HG03378 (cell line): Measurements from ENCODE around the gene ANKRD63.

Experiments used
- ATAC-seq: cut with Tn5 transposase; IDR thresholded peaks from one replicate; pipeline ENCODE4 v1.9.1; 2021; ENCODE audit warnings: mild to moderate bottlenecking, moderate library complexity; ENCODE audit not compliant: unreplicated experiment

Gene ANKRD63

DNA sequence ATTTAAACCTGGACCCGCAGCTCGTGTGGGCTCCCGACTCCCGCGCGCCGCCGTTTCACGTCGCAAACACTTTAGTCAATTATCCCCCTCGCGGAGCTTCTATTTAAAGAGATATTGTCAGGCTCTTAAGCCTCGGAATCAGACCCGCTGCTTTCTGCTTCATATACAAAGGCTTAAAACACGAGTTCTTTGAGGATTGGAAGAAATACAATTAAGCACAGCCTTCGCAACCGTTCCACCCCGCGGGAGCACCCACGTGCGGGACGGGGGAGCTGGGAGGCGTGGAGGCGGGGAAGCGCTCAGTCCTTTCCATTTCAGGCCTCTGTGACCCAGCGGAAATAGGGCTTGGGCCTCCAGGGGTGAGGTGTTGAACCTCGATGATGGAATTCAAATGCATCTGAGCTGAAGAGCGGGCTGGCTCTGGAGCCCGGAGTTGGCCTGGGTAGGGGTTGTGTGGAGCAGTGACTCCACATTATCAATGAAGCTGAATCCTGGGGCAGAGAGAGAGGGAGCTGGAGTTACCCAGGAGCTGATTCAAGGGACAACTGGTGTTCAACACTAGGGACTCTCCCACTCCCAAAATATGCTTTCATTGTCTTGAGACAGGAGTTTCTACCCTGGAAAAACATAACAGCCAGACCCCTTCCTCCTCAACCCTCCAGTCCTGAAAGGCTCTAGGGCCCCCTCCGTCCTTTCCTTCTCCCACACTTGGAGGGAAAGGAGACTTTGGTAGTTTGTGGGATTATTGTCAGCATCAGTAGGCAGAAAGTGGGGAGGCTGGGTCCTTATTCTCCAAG, 2.4 kb downstream of the ANKRD63 start:
- ATAC-seq = no peak

DNA sequence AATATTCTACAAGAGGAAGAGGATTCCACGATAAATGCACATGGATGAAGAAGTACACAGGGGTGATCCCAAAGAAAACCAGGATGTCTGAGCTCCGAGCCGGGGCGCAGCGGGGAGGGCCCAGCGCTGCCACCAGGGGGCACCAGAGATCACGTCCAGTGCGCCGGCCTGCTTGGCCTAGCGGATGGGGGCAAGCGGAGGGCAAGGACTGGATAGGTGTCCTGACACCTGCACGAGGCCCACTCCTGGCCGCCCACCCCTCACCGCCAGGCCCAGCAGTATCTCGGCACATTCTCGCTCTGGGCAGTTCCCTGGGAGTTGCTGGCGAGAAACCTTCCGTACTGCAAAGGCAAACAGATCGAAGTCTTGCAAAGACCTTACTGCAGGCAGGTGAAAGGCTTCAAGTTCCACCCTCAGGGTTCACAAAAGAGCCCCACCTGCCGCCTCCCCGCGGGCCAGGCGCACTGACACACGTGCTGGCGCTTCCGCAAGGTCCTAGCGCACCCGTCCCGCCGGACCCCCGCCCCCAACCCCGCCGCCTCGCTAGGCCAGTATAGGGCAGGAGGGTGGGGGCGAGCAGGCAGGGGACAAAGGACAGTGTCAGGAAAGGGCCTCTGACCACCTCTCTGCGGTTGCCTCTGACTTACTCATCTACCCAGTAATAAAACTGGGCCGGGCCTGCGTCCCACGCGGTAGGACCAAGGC, 3.3 kb downstream of the ANKRD63 start:
- ATAC-seq = no peak

DNA sequence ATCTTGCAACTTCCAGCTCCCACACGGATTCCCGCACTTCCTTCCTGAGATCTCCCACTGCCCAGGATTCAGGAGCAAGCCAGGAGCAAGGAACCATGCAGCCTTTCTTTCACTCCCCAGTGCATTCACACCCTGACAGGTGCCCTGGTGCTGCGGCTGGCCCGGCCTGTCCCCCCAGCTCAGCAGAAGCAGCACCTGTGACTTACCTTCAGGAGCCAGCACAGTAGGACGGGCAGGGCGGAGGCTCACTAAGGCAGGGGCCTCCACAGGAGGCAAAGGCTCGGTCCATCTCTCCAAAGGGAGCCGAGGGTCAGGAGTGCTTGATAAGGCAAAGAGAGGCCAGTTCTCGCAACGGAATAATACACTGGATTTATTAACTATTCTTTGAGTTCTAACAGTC, 4.8 kb downstream of the ANKRD63 start:
- ATAC-seq = no peak

DNA sequence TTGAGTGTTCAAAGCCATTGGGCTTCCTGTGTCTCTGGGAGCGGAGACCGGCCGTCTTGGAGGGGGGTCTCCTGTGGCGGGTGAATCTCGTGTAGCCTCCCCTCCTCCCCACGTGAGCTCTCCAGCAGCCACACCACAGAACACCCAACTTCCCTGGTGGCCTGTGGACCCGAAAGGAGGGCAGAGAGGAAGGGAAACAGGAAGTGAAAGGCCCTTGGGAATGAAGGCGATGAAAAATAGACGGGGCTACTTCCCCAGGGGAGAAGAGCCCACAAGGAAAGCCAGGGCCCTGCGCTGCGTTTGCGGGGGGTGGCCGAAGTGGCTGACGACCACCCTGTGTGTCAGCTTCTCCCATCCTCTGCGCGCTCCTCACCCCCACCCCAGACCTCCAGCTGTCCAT, 5.4 kb downstream of the ANKRD63 start:
- no peak for ATAC-seq

DNA sequence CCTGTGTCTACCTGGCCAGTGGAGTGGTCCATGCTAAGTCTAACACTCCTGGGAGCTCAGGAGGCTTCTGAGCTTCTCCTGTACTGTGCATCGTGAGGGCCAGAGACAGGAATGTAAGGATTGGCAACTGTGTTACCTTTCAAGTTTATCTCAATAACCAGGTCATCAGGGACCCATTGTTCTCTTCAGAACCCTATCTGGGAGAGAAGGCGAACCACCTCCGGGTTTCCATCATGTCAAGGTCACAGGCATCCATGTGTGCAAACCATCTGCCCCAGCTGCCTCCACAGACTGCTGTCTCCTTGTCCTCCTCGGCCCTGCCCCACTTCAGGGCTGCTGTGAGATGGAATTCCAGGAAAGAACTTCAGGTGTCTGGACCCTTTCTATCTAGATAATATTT, 5.9 kb downstream of the ANKRD63 start:
- no peak for ATAC-seq

DNA sequence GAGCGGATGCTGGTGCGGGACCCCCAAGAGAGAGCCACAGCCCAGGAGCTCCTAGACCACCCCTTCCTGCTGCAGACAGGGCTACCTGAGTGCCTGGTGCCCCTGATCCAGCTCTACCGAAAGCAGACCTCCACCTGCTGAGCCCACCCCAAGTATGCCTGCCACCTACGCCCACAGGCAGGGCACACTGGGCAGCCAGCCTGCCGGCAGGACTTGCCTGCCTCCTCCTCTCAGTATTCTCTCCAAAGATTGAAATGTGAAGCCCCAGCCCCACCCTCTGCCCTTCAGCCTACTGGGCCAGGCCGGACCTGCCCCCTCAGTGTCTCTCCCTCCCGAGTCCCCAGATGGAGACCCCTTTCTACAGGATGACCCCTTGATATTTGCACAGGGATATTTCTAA, 6.9 kb downstream of the ANKRD63 start:
- ATAC-seq = no peak

DNA sequence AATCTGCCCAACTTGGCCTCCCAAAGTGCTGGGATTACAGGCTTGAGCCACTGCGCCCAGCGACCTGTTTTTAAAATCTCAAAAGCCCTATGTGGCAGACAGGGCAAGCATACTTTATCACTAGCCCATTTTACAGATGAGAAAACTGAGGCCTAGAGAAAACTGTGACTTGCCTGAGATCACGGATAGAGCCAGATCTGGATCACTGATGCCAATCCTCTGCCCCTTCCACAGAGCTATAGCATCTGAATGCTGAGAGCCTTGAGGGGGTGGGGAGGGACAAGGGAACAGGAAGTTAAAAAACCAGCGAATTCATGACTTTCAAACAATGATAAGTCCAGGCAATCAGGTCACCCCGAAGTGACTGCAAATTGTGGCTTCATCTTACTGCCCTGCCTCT, 7.3 kb downstream of the ANKRD63 start:
- no peak for ATAC-seq

DNA sequence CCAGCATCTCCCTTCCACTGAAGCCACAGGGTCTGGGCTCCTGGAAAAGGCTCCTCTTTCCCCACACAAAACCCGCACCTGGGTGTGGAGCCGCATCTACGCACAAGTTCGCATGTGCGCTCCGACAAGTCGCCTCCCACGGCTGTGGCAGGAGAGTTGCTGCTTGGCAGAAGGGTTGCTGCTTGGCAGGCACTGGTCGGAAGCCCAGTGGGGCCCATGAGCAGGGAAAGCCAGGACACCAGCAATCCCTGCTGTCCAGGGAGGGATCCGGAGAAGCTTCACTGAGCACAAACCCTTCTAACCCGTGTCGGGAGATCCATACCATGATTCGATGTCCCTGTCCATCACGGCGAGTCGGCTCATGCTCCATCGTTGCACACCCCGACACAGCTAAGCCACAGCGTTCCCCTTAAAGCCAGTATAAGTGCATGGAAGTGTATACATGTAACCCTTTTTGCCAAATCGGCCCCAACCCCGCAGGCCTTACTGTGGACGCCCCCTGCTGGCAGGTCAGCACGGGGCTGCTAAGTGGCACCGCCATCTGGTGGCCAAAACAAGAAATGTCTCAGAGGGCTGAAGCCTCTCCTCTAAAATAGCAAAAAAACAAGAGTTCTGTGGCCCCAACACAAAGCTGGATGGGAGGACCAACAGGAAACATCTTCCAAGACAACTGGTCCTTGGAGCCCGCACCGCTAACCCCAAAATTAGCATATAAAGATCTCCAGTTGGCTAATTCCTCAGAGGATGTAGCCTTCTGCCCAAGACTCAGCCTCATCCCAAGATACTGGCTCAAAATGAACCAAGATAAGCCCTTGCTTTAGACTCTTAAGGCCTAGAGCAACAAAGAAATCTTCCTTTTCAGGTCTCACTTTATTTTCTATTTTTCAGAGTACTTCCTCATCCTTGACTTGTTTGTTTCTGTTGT, 8.3 kb downstream of the ANKRD63 start:
- peak; percentile 53 for ATAC-seq

DNA sequence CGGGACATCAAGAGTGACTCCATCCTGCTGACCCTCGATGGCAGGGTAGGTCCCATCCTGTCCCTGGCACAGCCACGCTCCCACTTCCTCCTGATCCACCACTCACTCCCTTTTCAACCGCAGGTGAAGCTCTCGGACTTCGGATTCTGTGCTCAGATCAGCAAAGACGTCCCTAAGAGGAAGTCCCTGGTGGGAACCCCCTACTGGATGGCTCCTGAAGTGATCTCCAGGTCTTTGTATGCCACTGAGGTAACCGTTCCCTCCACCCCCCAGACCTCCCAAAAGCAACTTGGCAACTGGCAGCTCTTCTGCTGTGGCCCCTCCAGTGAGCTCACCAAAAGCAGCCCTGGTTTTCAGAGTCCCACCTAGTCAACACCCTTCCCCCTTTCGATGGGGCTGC, 9.4 kb downstream of the ANKRD63 start:
- ATAC-seq = no peak

DNA sequence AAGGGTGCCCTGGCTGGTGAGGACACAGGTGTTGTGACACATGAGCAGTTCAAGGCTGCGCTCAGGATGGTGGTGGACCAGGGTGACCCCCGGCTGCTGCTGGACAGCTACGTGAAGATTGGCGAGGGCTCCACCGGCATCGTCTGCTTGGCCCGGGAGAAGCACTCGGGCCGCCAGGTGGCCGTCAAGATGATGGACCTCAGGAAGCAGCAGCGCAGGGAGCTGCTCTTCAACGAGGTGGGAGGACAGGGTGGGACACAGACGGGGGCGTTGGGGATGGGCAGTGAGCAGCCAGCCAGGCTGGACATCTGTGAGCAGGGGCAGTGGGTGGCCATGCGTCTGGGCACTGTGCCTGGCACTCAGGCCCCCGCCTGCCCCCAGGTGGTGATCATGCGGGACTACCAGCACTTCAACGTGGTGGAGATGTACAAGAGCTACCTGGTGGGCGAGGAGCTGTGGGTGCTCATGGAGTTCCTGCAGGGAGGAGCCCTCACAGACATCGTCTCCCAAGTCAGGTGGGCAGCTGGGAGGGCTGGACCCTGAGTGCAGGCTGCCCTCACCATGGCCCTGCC, 10.3 kb downstream of the ANKRD63 start:
- ATAC-seq = no peak

DNA sequence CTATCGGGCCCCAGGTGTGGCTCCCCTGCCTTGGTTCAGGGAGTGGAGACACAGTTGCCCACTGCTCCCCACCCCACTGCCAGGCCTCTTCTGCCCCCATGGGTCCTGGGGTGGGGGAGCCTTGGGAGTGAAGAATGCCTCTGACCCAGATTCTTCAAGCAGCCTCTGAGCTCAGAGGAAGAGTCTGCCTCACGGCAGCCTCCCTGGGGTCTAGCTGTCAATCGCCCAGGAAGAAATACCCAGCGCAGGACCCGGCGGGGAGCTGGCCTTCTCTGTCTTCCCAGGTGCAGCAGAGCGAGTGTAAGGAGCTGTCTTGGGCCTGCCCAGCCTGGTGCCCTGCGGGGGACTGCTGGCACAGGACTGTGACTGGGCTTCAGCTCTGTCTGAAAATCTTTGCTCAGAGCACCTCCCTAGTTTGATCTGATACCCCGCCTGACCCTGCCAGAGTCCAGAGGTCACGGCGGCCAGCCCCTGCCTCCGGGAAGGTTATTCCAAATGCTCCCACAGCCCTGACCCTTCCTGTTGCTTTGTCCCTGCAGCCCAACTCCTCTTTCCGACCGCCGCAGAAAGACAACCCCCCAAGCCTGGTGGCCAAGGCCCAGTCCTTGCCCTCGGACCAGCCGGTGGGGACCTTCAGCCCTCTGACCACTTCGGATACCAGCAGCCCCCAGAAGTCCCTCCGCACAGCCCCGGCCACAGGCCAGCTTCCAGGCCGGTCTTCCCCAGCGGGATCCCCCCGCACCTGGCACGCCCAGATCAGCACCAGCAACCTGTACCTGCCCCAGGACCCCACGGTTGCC, 11.0 kb downstream of the ANKRD63 start:
- no peak for ATAC-seq

DNA sequence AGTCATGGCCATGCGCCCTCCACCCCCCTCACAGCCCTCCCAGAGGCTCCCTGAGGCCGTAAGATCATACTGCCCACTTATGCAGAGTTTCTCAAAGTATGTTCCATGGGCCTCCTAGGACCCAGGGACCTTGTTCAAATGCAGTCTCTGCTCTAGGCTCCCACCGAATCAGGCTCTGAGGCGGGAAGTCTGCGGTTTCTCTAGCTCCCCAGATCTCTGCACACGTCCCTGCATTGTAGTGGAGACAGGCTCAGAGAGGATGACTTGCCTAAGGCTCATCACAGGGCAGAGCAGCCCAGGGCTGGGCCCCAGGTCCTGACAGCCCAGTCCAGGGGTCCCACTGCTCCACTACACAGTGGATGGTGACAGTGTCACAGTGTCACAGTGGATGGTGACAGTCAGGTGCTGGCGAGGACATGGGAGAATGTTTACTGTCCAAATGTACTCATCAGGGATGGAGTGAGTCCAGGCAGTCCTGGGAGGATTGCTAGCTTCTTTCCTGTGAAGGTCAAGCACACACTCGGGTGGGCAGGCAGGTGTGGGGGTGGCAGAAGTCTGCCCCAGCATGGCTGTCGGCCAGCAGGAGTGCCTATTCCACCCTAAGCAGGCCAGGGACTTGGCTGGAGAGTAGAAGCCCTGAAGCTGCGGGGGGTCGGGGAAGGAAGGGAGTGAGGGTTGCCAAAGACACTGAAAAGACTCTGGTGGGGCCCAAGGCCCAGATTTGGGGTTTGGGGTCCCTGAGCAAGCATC, 12.4 kb downstream of the ANKRD63 start:
- no peak for ATAC-seq

DNA sequence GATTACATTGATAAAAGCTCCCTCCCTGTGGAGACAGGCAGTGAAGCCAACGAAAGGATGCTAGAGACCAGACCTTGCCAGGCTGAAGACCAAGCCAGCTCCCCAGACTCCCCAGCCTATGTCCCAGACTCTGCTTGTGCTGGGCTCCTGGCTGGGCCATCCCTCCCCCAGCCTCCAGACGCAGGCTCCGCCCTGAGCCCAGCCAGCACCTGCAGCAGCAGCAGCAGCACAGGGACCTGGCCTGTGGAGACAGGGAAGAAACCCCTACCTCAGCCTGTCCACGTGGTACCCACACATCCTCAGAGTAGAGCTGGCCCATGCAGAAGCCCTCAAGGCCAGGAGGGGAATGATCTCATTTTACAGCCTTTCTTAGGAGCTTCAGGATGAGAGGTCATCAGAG, 13.3 kb downstream of the ANKRD63 start:
- ATAC-seq = no peak

DNA sequence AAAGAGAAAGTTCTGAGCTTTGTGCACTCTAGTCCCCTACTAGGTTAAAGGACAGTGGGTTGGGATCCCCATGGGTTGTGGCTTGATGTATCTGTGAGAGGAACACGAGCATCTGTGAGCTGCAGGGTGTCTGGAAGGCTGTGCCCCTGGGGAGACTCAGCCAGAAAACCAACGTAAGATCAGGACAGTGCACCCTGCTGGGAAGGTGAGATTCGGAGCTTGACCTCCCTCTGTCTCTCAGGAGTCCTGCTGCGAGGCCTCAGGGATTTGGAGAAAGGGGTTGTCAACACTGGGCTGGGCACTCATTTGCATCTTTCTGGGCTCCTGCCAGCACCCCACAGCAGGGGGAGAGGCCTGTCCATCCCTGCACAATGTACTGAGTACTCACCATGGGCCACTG, 15.2 kb downstream of the ANKRD63 start:
- ATAC-seq = no peak

DNA sequence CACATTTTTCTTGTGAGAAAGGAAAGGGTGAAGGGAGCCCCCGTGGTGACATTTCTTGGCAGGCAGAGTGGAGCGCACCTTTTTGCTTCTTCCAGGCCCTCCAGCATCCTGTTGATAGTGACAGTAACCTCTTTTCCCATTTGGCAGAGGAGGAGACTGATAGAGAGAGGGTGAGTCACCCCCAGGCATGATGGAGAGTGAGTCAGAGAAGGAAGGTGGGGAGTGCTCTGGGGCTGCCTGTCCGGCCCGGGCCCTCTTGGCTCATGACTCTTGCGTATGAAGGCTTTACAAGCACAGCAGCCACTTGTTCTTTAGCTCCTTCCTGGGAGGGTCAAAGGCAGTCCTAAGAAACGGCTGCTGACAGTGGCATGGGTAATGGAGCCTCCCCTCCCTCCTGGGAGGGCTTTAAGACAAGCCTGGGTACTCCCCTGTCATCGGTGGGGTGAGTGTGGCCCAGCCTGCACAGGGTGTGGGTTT, 16.0 kb downstream of the ANKRD63 start:
- no peak for ATAC-seq

DNA sequence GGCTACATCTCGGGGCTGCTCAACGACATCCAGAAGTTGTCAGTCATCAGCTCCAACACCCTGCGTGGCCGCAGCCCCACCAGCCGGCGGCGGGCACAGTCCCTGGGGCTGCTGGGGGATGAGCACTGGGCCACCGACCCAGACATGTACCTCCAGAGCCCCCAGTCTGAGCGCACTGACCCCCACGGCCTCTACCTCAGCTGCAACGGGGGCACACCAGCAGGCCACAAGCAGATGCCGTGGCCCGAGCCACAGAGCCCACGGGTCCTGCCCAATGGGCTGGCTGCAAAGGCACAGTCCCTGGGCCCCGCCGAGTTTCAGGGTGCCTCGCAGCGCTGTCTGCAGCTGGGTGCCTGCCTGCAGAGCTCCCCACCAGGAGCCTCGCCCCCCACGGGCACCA, 17.0 kb downstream of the ANKRD63 start:
- no peak for ATAC-seq

DNA sequence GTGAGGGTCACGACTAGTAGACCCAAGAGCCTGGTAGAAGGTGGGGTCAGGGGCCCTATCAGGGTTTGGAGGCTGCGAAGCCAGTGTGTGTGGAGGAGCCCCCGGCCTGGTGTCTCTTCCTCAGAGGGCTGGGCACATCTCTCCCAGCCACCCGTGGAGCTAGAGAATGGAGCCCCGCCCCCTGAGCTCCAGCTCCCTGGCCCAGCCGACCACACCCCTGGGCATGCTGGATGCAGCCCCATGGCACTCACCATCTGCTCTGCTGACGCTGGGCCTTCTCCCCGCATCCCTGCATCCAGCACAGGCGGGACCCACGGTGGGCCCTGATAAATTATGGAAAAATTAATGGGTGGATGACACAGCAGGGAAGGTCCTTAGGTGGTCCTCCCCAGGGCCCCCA, 17.5 kb downstream of the ANKRD63 start:
- ATAC-seq = no peak

DNA sequence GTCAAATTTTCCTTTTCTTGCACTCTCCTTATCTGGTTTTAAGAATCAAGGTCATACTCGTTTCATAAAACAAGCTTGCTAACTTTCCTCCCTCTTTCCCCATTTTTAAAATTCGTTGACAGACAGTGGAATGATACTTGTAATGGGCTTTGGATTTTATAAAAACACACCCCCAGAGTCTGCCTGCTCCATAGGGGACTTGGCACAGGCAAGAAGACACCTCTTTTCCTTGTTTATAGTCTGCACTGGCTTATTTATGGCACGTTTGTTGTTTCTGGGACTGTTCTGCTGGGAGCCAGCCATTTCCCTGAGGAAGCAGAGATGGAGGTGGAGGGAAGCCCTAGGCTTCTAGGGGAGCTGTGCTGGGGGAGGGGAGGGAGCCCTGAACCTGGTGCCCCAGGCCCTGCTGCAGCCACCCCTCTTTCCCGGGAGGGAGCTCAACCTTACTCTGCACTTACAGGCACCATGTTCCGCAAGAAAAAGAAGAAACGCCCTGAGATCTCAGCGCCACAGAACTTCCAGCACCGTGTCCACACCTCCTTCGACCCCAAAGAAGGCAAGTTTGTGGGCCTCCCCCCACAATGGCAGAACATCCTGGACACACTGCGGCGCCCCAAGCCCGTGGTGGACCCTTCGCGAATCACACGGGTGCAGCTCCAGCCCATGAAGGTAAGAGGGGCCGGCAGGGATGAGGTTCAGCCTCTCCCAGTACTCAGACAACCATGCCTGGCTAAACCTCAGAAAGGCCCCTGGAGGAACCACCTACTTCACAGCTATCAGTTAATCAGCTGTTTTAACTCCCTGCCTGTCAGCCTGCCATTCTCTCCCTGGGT, 18.3 kb downstream of the ANKRD63 start:
- ATAC-seq = no peak
